Vagina (tissue), 2 donors: ENCODE results near the gene ABCC3.

ENCODE experiments used
- CTCF ChIP-seq, 3 experiments: fragments of 450-650 bp in 2 of 3; fragments of 200-600 bp in 1 of 3; sonication (generic) in 1 of 3; IDR thresholded peaks; one replicate each; pipeline ENCODE4 v1.5.1; 2017 to 2019; ENCODE audit warnings: antibody characterized with exemption in 3 of 3, mild to moderate bottlenecking in 2 of 3, moderate library complexity in 2 of 3
- POLR2AphosphoS5 ChIP-seq, 2 donors: sonication (generic); formaldehyde crosslinking; IDR thresholded peaks; one replicate each; pipeline ENCODE4 v1.9.0; 2017; ENCODE audit warnings: antibody characterized with exemption in 2 of 2, mild to moderate bottlenecking in 2 of 2, low read depth in 1 of 2; ENCODE audit not compliant: insufficient read depth in 1 of 2

- no peak for TF ChIP-seq CTCF (IDR thresholded peaks at IDR 0.05)
- TF ChIP-seq POLR2AphosphoS5 (IDR thresholded peaks at IDR 0.05; ENCODE audit: insufficient read depth in 1 of 2, low read depth in 1 of 2): no peak
These were observed 43.5 kb upstream of the ABCC3 start for GRCh38 chr17:50590946-50591737.
